H9 (cell line): Measurements from ENCODE around the gene AMIGO3. TPM values are rescaled to one million over a fixed set of nuclear protein-coding genes. Genes with fewer than 3 reads are reported as not detected.

Experiments
- DNase-seq: peaks from one replicate; pipeline ENCODE4 v3.0.0-alpha.2; 2017
- H2AFZ ChIP-seq: one replicate; pipeline ENCODE4 v1.6.1; 2013; ENCODE audit warnings: mild to moderate bottlenecking, low read length, control low read depth, moderate library complexity
- H2AK5ac ChIP-seq: 2 replicates; pipeline ENCODE4 v1.6.1; 2013; ENCODE audit warnings: low read length, control low read depth, mixed read lengths; ENCODE audit not compliant: insufficient read length
- H2BK120ac ChIP-seq: one replicate; pipeline ENCODE4 v1.6.1; 2013; ENCODE audit warnings: low read depth, mild to moderate bottlenecking, low read length, control low read depth, inconsistent platforms; ENCODE audit not compliant: poor library complexity, severe bottlenecking
- H2BK12ac ChIP-seq: 2 replicates; pipeline ENCODE4 v1.6.1; 2013; ENCODE audit warnings: low read length, control low read depth, mixed read lengths, low read depth; ENCODE audit not compliant: insufficient read length
- H2BK15ac ChIP-seq: 2 replicates; pipeline ENCODE4 v1.6.1; 2013; ENCODE audit warnings: low read depth, low read length, control low read depth
- H2BK20ac ChIP-seq: one replicate; pipeline ENCODE4 v1.6.1; 2013; ENCODE audit warnings: low read depth, mild to moderate bottlenecking, low read length, control low read depth, inconsistent platforms; ENCODE audit not compliant: poor library complexity, severe bottlenecking
- H2BK5ac ChIP-seq: 2 replicates; pipeline ENCODE4 v1.6.1; 2013; ENCODE audit warnings: low read length, control low read depth, mixed read lengths; ENCODE audit not compliant: insufficient read length
- H3K14ac ChIP-seq: 2 replicates; pipeline ENCODE4 v1.6.1; 2013; ENCODE audit warnings: low read length, control low read depth; ENCODE audit not compliant: insufficient read depth
- H3K18ac ChIP-seq: 2 replicates; pipeline ENCODE4 v1.6.1; 2013; ENCODE audit warnings: low read depth, mild to moderate bottlenecking, mixed read lengths, low read length, control low read depth; ENCODE audit not compliant: insufficient read length
- H3K23ac ChIP-seq: 2 replicates; pipeline ENCODE4 v1.6.1; 2013; ENCODE audit warnings: low read length, control low read depth, mixed read lengths, low read depth; ENCODE audit not compliant: insufficient read length
- H3K23me2 ChIP-seq: 2 replicates; pipeline ENCODE4 v1.6.1; 2013; ENCODE audit warnings: low read depth, mild to moderate bottlenecking, mixed read lengths, low read length, control low read depth; ENCODE audit not compliant: insufficient read length, poor library complexity, severe bottlenecking
- H3K27ac ChIP-seq: 2 replicates; pipeline ENCODE4 v1.5.1; 2013; ENCODE audit warnings: low read length, control low read depth, mixed read lengths, low read depth; ENCODE audit not compliant: insufficient read length
- H3K27me3 ChIP-seq: 2 replicates; pipeline ENCODE4 v1.6.1; 2013; ENCODE audit warnings: low read length, control low read depth, inconsistent platforms; ENCODE audit not compliant: insufficient read depth
- H3K4ac ChIP-seq: 2 replicates; pipeline ENCODE4 v1.6.1; 2013; ENCODE audit warnings: low read depth, mild to moderate bottlenecking, control low read depth, inconsistent platforms, low read length, moderate library complexity
- H3K4me1 ChIP-seq: 2 replicates; pipeline ENCODE4 v1.6.1; 2013; ENCODE audit warnings: low read length, control low read depth, inconsistent platforms; ENCODE audit not compliant: insufficient read depth
- H3K4me2 ChIP-seq: 2 replicates; pipeline ENCODE4 v1.6.1; 2013; ENCODE audit warnings: low read length, control low read depth, mixed read lengths; ENCODE audit not compliant: insufficient read length, insufficient read depth
- H3K56ac ChIP-seq: 2 replicates; pipeline ENCODE4 v1.6.1; 2013; ENCODE audit warnings: low read depth, mild to moderate bottlenecking, mixed read lengths, low read length, control low read depth; ENCODE audit not compliant: insufficient read length
- H3K79me1 ChIP-seq: 2 replicates; pipeline ENCODE4 v1.6.1; 2013; ENCODE audit warnings: low read depth, mild to moderate bottlenecking, moderate library complexity, low read length, control low read depth, inconsistent platforms; ENCODE audit not compliant: insufficient read depth, poor library complexity, severe bottlenecking
- H3K79me2 ChIP-seq: 2 replicates; pipeline ENCODE4 v1.6.1; 2013; ENCODE audit warnings: low read length, control low read depth, inconsistent platforms; ENCODE audit not compliant: insufficient read depth
- H3K9ac ChIP-seq: 2 replicates; pipeline ENCODE4 v1.6.1; 2013; ENCODE audit warnings: low read length, control low read depth, mixed read lengths; ENCODE audit not compliant: insufficient read length; ENCODE audit errors: extremely low read depth
- H3K9me3 ChIP-seq: one replicate; pipeline ENCODE4 v1.6.1; 2013; ENCODE audit warnings: low read depth, low read length, inconsistent platforms; ENCODE audit not compliant: control insufficient read depth
- H3T11ph ChIP-seq: one replicate; pipeline ENCODE4 v1.6.1; 2013; ENCODE audit warnings: mild to moderate bottlenecking, low read length, control low read depth, inconsistent platforms
- H4K20me1 ChIP-seq: one replicate; pipeline ENCODE4 v1.6.1; 2013; ENCODE audit not compliant: control insufficient read depth, insufficient read length, insufficient read depth
- H4K5ac ChIP-seq: 2 replicates; pipeline ENCODE4 v1.6.1; 2013; ENCODE audit warnings: low read depth, mild to moderate bottlenecking, mixed read lengths, low read length, control low read depth; ENCODE audit not compliant: insufficient read length
- H4K8ac ChIP-seq: replicated peaks from 2 replicates; pipeline ENCODE4 v1.6.1; 2013; ENCODE audit warnings: low read length, control low read depth, mixed read lengths, low read depth; ENCODE audit not compliant: insufficient read length
- H4K91ac ChIP-seq: 2 replicates; pipeline ENCODE4 v1.6.1; 2013; ENCODE audit warnings: low read depth, mild to moderate bottlenecking, moderate library complexity, mixed read lengths, low read length, control low read depth; ENCODE audit not compliant: insufficient read length
- H3K27ac Mint-ChIP-seq, 3 experiments: 2 replicates in 2 of 3; 3 replicates in 1 of 3; pipeline ENCODE4 v1.8.0; 2020 to 2021; ENCODE audit warnings: mixed read lengths in 3 of 3, mild to moderate bottlenecking in 1 of 3, moderate library complexity in 1 of 3
- H3K27me3 Mint-ChIP-seq: 2 replicates; pipeline ENCODE4 v1.8.0; 2021; ENCODE audit warnings: low read depth, mild to moderate bottlenecking, moderate library complexity, mixed read lengths
- H3K36me3 Mint-ChIP-seq, 3 experiments: 2 replicates in 2 of 3; 3 replicates in 1 of 3; pipeline ENCODE4 v1.8.0; 2020 to 2021; ENCODE audit warnings: low read depth in 3 of 3, mixed read lengths in 3 of 3; ENCODE audit not compliant: insufficient read depth in 1 of 3
- H3K4me1 Mint-ChIP-seq, 2 experiments: 2 replicates each; pipeline ENCODE4 v1.8.0; 2020; ENCODE audit warnings: mixed read lengths in 2 of 2
- H3K4me3 Mint-ChIP-seq, 2 experiments: 2 replicates in 1 of 2; 3 replicates in 1 of 2; pipeline ENCODE4 v1.8.0; 2020 to 2021; ENCODE audit warnings: mild to moderate bottlenecking in 2 of 2, mixed read lengths in 2 of 2, moderate library complexity in 1 of 2
- H3K9me3 Mint-ChIP-seq, 2 experiments: 2 replicates in 1 of 2; 3 replicates in 1 of 2; pipeline ENCODE4 v1.8.0; 2020; ENCODE audit warnings: mild to moderate bottlenecking in 2 of 2, mixed read lengths in 2 of 2, moderate library complexity in 1 of 2
- WGBS: extraction: QIAGEN DNeasy Blood & Tissue Kit; methylation state at CpG from one replicate; pipeline ENCODE4 v1.1.7; 2013; ENCODE audit warnings: missing lambda C conversion rate, low lambda C conversion rate, mixed read lengths; ENCODE audit not compliant: insufficient read length; ENCODE audit errors: extremely low coverage; 5-methylcytosine and 5-hydroxymethylcytosine counted together
- total RNA-seq: library from RNA; stranded (reverse); gene quantifications from 2 replicates; pipeline ENCODE4 v1.2.1, GENCODE V29; 2021
- TF ChIP-seq, protein P1 (sequence below): fragments of 200-600 bp; sonication (generic); conservative IDR thresholded peaks from 3 replicates; pipeline ENCODE4 v1.8.0; 2021; ENCODE audit warnings: antibody characterized with exemption, mild to moderate bottlenecking

AMIGO3 gene
- total RNA-seq, 1 experiment from 2014 or later, result 3.8 TPM

DNA sequence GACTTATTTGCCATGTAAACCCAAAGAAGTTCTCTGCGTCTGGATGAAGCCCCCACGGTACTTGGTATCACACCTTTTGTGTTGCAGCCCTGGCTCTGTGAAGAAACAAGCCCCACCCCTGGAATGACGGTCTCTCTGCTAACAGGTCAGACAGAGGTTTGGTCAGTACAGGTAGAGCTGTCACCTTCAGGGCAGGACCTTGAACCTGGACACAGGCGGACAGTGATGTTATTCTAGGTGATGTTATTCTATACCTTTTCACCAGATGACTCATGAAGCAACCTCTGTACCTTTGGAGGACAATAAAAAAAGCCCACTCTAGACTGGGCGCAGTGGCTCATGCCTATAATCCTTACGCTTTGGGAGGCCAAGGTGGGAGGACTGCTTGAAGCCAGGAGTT is 15.3 kb upstream of the AMIGO3 start:
- H3K4me2 ChIP-seq, result no peak overlapping the region
- no peak overlapping the region for H2BK20ac ChIP-seq
- no peak overlapping the region for H3K56ac ChIP-seq
- H4K5ac ChIP-seq, result no peak overlapping the region
- no peak overlapping the region for H3T11ph ChIP-seq
- H4K91ac ChIP-seq, result no peak overlapping the region
- no peak for DNase-seq
- no peaks in the 10 kb centered on the region for H4K20me1 ChIP-seq
- no peak overlapping the region for H2BK15ac ChIP-seq
- Mint-ChIP-seq H3K27ac (peak overlapping the region in 1 of 3 experiments; percentile 87; a peak in 1 of 7 replicates), H3K36me3 (peaks cover 28 to 66% (median 60%) of the 10 kb centered on the region in 3 experiments; a peak in 6 of 7 replicates), H3K9me3 (no peaks in the 10 kb centered on the region; a peak in 1 of 5 replicates), H3K4me3 (no peak overlapping the region), H3K27me3 (no peaks in the 10 kb centered on the region), H3K4me1 (no peaks in the 10 kb centered on the region)
- no peak overlapping the region for H3K27ac ChIP-seq
- H3K4me1 ChIP-seq, result no peaks in the 10 kb centered on the region
- no peaks in the 10 kb centered on the region for H3K23me2 ChIP-seq
- no peak overlapping the region for H2BK12ac ChIP-seq
- TF ChIP-seq, protein P1, sequence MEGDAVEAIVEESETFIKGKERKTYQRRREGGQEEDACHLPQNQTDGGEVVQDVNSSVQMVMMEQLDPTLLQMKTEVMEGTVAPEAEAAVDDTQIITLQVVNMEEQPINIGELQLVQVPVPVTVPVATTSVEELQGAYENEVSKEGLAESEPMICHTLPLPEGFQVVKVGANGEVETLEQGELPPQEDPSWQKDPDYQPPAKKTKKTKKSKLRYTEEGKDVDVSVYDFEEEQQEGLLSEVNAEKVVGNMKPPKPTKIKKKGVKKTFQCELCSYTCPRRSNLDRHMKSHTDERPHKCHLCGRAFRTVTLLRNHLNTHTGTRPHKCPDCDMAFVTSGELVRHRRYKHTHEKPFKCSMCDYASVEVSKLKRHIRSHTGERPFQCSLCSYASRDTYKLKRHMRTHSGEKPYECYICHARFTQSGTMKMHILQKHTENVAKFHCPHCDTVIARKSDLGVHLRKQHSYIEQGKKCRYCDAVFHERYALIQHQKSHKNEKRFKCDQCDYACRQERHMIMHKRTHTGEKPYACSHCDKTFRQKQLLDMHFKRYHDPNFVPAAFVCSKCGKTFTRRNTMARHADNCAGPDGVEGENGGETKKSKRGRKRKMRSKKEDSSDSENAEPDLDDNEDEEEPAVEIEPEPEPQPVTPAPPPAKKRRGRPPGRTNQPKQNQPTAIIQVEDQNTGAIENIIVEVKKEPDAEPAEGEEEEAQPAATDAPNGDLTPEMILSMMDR, result no peak
- H3K79me1 ChIP-seq, result no peaks in the 10 kb centered on the region
- no peaks in the 10 kb centered on the region for H3K9me3 ChIP-seq
- no peak overlapping the region for H3K14ac ChIP-seq
- H3K79me2 ChIP-seq, result 0 out of 2 replicates have a peak, but pooled peaks cover 2% of the 10 kb centered on the region
- no peak overlapping the region for H3K9ac ChIP-seq
- H4K8ac ChIP-seq, result no peak overlapping the region
- no peak overlapping the region for H2BK5ac ChIP-seq
- H2BK120ac ChIP-seq, result no peak overlapping the region
- no peak overlapping the region for H3K18ac ChIP-seq
- no peak overlapping the region for H3K4ac ChIP-seq
- no peaks in the 10 kb centered on the region; the same call in 1 of the 2 replicates for H3K27me3 ChIP-seq
- H3K23ac ChIP-seq, result no peak overlapping the region
- no CpG with 5 or more reads among the region's 6 CpGs for WGBS
- H2AK5ac ChIP-seq, result no peak overlapping the region
- no peak overlapping the region for H2AFZ ChIP-seq
